ENCODE data around the gene DAZL.

The DAZL gene

DNA sequence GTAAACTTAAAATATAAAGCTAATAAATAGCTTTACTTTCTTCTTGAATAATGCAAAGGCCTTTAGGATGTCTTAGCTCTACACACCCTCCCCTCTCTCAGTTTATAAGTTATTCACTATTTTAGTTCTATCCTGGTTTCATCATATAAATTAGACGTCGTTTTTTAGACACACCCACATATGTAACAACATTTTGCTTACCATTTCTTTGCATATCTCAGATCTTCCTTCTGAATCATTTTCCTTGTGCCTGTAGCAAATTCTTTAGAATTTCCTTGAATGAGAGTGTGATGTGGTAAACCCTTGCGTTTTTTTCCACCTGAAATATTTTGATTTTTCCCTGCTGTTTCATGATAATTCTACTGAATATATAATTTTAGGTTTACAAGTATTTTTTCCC, 2.5 kb upstream of the DAZL start:
- H3K4me3 Mint-ChIP-seq: no peak overlapping the region
- peaks cover 4% of the 10 kb centered on the region for H3K4me1 Mint-ChIP-seq
- ATAC-seq (ENCODE audit: low read depth): no peak
- no peak for DNase-seq (ENCODE audit: low spot score in 2 of 2)
- H3K36me3 Mint-ChIP-seq: no peaks in the 10 kb centered on the region
- no peaks in the 10 kb centered on the region for H3K9me3 Mint-ChIP-seq
- H3K27ac Mint-ChIP-seq: no peak overlapping the region
- H3K27me3 Mint-ChIP-seq: peaks cover 2% of the 10 kb centered on the region

DNA sequence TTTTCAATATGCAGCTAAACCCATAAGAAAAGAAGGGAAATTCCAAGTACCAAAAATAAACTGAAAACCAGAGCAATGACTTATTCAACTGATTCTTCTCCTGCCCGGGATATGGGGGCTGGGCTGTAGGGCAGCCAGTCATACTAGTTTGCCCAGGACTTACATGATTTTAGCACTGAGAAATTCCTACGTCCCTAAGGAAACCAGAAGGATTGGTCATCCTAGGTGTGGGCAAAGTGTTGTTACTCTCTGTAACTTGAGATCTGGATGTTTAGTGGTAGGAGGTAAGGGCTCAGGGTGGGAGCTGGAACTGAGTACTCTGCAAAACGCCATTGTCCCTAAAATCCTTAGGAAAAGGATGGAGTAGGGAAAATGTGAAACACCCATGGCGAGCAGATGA, 1.2 kb upstream of the DAZL start:
- Mint-ChIP-seq H3K27ac (no peak overlapping the region), H3K36me3 (no peaks in the 10 kb centered on the region)
- no peak for ATAC-seq (ENCODE audit: low read depth)

DNA sequence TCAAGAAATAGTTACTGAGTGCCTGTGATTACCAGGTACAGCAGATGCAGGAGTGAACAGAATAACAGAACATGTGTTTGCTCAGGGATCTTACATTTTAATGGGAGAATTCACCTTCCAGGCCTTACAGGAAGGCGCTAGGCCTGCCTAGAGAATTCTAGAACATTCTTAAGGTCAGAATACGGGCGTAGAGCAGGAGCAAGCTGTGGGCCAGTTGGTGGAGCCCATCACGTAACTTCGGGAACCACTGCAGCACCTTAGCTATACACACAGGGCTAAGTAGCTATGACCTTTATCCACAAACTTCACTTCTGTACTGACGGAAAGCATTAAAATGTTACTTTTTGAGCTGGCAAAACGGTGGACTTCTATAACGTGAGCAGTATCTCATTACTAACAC, 743 bp upstream of the DAZL start:
- peaks cover 7% of the 10 kb centered on the region for H3K4me1 Mint-ChIP-seq

More for the DNA sequence above, 1.2 kb upstream of the DAZL start:
- Mint-ChIP-seq H3K27me3 (peaks cover 2% of the 10 kb centered on the region), H3K9me3 (no peaks in the 10 kb centered on the region), H3K4me1 (peaks cover 4% of the 10 kb centered on the region), H3K4me3 (no peak overlapping the region)
- DNase-seq (ENCODE audit: low spot score in 2 of 2): no peak

DNA sequence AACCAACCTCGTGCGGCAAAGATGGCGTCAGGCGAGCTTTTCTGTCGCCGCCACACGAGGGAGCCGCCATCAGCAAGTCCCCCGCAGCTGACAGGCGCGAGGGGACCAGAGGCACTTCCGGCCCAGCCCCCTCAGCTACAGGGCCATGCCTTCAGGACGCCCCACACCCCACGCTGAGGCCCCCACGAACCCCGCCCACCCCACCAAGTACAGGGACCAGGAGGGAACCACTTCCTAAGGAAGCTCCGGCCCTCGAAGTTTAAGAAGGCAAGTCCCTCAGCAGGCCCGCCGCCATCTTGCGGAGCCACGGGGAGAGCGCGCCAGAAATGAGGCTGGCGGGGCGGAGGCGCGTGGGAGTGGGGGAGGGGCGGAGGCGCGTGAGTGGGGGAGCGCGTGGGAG, 790 bp downstream of the DAZL start:
- no peaks in the 10 kb centered on the region for H3K9me3 Mint-ChIP-seq
- no peaks in the 10 kb centered on the region for H3K27me3 Mint-ChIP-seq
- H3K36me3 Mint-ChIP-seq: no peaks in the 10 kb centered on the region
- no peak overlapping the region for H3K27ac Mint-ChIP-seq
- ATAC-seq (ENCODE audit: low read depth): no peak
- no peak for DNase-seq (ENCODE audit: low spot score in 2 of 2)
- peaks cover 8% of the 10 kb centered on the region for H3K4me1 Mint-ChIP-seq
- H3K4me3 Mint-ChIP-seq: no peak overlapping the region

More for the DNA sequence above, 743 bp upstream of the DAZL start:
- ATAC-seq (ENCODE audit: low read depth) (no peak), DNase-seq (ENCODE audit: low spot score in 2 of 2) (no peak)
- Mint-ChIP-seq H3K27ac (peak overlapping the region; percentile 38), H3K27me3 (peaks cover 2% of the 10 kb centered on the region), H3K4me3 (no peak overlapping the region), H3K9me3 (no peaks in the 10 kb centered on the region), H3K36me3 (no peaks in the 10 kb centered on the region)

DNA sequence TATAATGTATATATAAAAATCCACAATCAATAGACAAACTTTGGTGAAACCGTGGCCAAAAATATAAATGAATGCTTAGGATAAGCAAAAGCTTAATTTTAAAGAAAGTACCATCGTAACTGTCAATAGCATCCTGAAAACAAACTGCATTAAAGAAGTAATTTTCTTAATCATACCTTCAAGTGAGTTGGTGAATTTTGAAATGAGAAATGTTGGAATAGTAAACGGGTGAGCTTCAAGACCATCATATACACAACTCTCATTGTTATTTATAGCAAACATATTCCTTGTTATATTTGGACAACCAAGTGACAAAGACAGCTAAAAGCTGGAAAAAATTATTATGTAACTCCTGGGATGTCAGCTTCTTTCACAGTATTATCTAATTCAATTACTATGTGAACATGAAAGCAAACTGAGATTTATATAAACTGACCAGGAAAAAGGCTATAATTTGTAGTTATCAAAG, 3.7 kb downstream of the DAZL start:
- H3K4me1 Mint-ChIP-seq: peaks cover 5% of the 10 kb centered on the region
- H3K27ac Mint-ChIP-seq: no peak overlapping the region
- DNase-seq (ENCODE audit: low spot score in 2 of 2): no peak
- no peaks in the 10 kb centered on the region for H3K9me3 Mint-ChIP-seq
- ATAC-seq (ENCODE audit: low read depth): no peak
- H3K36me3 Mint-ChIP-seq: no peaks in the 10 kb centered on the region
- H3K4me3 Mint-ChIP-seq: no peak overlapping the region
- no peaks in the 10 kb centered on the region for H3K27me3 Mint-ChIP-seq

DNA sequence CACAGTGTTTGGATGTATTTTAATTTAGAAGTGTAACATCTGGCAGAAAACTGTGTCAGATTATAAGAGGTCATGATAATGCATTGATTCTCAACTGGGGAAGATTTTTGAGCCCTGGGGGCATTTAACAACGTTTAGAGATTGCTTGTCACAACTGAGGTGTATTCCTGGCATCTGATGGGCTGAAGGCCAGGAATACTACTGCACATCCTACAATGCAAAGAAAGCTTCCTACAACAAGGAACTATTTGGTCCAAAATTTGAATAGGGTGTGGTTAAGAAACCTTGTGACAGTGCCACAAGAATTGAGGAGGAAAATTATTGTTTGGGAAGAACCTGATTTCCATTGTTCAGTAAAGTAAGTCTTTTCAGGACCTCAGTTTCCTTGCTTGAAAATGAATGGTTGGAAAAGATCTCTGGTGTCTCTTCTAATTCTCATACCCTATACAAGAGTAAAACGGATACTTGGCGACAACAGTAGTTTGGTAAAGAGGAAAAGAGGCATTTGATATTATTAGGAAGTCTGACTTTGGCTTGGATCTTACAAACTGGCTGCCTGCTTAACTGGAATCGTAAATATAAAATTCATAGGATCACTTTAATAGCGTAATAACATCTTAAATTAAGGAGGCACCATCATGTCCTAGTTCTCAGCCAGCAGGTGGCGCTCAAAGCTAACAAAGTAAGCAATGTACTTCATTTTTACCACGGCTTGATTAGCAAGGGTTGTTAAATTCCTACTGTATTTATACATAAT, 4.3 kb downstream of the DAZL start:
- no peak overlapping the region for H3K4me3 Mint-ChIP-seq
- no peaks in the 10 kb centered on the region for H3K27me3 Mint-ChIP-seq
- DNase-seq (ENCODE audit: low spot score in 2 of 2) (peak; percentile 72 to 77), ATAC-seq (ENCODE audit: low read depth) (peak; percentile 56)
- no peaks in the 10 kb centered on the region for H3K36me3 Mint-ChIP-seq
- H3K9me3 Mint-ChIP-seq: no peaks in the 10 kb centered on the region
- no peak overlapping the region for H3K27ac Mint-ChIP-seq
- H3K4me1 Mint-ChIP-seq: peaks cover 6% of the 10 kb centered on the region

DNA sequence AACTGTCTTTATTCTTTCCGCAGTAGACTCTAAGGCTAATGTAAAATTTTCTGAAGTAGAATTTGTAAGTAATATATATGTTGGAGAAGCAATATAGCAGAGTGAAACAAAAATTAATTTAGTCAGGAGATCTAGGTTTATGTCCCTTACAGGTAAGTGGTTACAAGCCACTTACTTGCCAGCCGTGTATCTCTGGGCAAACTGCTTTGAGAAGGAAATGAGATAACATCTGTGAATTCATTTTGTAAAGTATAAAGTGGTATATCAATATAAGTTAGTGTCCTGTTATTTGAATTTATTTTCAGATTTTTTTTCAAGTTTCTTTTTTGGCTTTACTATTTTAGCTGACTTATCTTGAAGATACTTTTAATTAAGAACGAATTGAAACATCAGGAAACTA, 5.5 kb downstream of the DAZL start:
- Mint-ChIP-seq H3K4me1 (peaks cover 6% of the 10 kb centered on the region), H3K9me3 (no peaks in the 10 kb centered on the region), H3K36me3 (no peaks in the 10 kb centered on the region), H3K4me3 (no peak overlapping the region), H3K27ac (no peak overlapping the region), H3K27me3 (no peaks in the 10 kb centered on the region)
- DNase-seq (ENCODE audit: low spot score in 2 of 2) (no peak), ATAC-seq (ENCODE audit: low read depth) (no peak)

DNA sequence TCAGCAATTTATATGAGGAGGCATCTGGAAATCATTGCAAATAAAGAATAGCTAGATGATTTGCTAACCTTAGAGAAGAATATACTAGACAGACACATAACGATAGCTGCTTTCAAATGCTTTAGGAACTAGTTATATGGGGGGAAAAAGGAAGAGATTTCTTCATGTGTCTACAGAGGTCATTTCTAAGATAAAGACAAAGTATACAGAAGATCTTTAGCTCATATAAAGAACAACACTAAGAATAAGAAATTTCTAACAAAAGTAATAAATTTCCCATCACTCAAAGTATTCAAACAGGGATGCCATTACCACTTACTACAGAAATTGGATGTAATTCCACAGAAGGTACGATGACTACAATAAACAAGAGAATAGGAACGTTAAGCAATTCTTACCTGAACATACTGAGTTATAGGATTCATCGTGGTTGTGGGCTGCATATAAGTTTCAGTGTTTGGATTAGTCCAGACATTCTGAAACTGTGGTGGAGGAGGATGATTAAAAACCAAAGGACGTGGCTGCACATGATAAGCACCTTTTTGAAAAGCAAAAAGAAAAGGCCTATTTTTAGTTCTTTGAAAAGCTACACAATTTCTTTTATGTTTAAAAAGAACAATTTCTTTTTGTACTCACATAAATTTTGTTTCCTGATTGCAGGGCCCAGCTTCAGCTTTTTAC, 8.7 kb downstream of the DAZL start:
- H3K4me1 Mint-ChIP-seq: peaks cover 6% of the 10 kb centered on the region
- H3K27ac Mint-ChIP-seq: no peak overlapping the region
- H3K4me3 Mint-ChIP-seq: no peak overlapping the region
- DNase-seq (ENCODE audit: low spot score in 2 of 2) (no peak), ATAC-seq (ENCODE audit: low read depth) (no peak)
- H3K27me3 Mint-ChIP-seq: no peaks in the 10 kb centered on the region
- H3K9me3 Mint-ChIP-seq: no peaks in the 10 kb centered on the region
- no peaks in the 10 kb centered on the region for H3K36me3 Mint-ChIP-seq

DNA sequence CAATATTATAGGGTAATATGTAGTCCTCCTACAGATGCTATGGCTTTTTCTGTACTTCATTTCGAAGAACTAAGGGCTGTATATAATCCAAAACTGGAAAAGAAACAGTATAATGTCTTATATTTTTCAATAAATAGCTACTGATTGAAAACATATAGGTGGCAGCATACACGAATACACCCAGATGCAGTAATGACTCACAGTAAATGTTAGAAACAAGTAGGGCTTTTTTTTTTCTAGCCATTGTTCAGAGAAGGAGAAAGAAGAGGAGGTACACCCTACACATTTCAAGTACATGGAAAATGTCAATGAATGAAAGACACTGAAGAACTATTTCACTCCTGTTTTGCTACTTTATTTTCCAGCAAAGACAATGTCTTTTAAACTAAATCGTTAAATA, 9.4 kb downstream of the DAZL start:
- H3K9me3 Mint-ChIP-seq: no peaks in the 10 kb centered on the region
- H3K4me3 Mint-ChIP-seq: no peak overlapping the region
- H3K4me1 Mint-ChIP-seq: peaks cover 2% of the 10 kb centered on the region
- H3K27me3 Mint-ChIP-seq: peaks cover 1% of the 10 kb centered on the region
- ATAC-seq (ENCODE audit: low read depth): no peak
- no peaks in the 10 kb centered on the region for H3K36me3 Mint-ChIP-seq
- DNase-seq (ENCODE audit: low spot score in 2 of 2): no peak
- H3K27ac Mint-ChIP-seq: no peak overlapping the region

DNA sequence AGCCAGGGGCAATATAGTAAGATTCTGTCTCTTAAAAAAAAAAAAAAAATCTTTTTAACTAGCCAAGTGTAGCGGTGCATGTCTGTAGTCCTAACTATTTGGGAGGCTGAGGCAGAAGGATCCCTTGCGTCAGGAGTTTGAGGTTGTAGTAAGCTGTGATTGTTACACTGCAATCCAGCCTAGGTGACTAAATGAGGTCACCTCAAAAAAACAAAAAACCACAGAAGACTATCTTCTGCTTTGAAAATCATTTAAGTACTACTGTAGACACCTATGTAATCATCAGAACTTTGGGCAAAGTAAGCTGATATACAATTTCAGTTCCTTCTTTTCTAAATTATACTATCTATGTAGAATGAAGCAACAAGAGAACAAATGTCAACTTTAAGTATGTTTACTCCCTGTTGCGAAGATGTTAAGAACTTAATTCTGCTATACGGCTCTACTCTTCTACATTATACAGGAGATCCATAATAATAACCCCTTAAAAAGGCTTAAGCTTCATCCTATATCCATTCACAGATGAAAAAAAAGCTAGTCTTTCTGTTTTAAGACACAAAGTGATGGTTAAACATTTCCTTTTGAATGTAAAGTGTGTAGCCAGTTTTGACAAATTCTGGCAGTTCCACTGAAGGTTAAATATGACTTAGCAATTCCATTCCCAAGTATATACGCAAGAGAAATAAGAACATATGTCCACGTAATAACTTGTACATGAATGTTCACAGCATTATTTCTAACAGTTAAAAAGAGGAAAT, 15.2 kb downstream of the DAZL start:
- Mint-ChIP-seq H3K27me3 (peaks cover 1% of the 10 kb centered on the region), H3K27ac (no peak overlapping the region), H3K4me3 (no peak overlapping the region), H3K4me1 (no peaks in the 10 kb centered on the region), H3K9me3 (no peaks in the 10 kb centered on the region), H3K36me3 (no peaks in the 10 kb centered on the region)
- DNase-seq (ENCODE audit: low spot score in 2 of 2) (peak in 1 of 2 donors; percentile 5), ATAC-seq (ENCODE audit: low read depth) (peak; percentile 91)

DNA sequence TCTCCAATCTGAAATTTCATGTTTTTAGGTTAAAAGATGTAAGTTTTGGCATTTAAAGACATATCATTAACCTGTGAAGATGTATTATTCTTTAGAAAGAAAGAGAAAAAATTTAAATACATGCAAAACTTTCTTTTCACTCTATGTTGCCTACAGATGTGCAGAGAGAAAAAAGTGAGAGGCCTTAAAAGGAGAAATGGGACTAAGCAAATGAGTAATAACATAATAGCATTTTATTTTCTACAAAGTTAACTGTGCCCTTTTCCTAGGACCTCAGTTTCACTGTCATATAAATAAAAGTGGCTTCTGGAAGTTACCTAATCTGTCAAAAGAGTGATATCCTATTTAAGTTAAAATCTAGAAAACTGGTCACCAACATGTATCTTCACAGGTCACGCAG, 16.1 kb downstream of the DAZL start:
- no peak for DNase-seq (ENCODE audit: low spot score in 2 of 2)
- peaks cover 1% of the 10 kb centered on the region for H3K27me3 Mint-ChIP-seq
- no peak for ATAC-seq (ENCODE audit: low read depth)
- H3K4me1 Mint-ChIP-seq: no peaks in the 10 kb centered on the region
- H3K36me3 Mint-ChIP-seq: no peaks in the 10 kb centered on the region
- no peaks in the 10 kb centered on the region for H3K9me3 Mint-ChIP-seq
- H3K27ac Mint-ChIP-seq: no peak overlapping the region
- no peak overlapping the region for H3K4me3 Mint-ChIP-seq

DNA sequence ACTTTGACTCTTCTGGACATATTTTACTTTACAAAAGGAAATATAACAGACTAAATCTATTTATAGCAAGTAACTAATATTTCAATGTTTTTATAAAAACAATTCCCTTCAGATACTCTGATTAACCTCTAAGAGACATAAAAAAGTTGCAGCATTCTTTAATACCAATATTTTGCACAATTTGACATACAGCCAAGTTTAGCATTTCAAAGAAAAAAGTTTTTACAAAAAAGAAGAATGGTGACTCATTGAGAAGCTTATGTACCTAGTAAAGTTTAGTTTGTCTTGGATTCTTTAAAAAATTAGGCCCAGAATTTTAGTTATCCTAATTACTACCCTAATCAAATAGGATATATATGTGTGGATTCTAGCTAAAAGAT, 17.6 kb downstream of the DAZL start:
- Mint-ChIP-seq H3K27ac (no peak overlapping the region), H3K4me1 (no peaks in the 10 kb centered on the region), H3K9me3 (no peaks in the 10 kb centered on the region), H3K36me3 (no peaks in the 10 kb centered on the region), H3K4me3 (no peak overlapping the region), H3K27me3 (peaks cover 1% of the 10 kb centered on the region)
- ATAC-seq (ENCODE audit: low read depth) (no peak), DNase-seq (ENCODE audit: low spot score in 2 of 2) (no peak)

DNA sequence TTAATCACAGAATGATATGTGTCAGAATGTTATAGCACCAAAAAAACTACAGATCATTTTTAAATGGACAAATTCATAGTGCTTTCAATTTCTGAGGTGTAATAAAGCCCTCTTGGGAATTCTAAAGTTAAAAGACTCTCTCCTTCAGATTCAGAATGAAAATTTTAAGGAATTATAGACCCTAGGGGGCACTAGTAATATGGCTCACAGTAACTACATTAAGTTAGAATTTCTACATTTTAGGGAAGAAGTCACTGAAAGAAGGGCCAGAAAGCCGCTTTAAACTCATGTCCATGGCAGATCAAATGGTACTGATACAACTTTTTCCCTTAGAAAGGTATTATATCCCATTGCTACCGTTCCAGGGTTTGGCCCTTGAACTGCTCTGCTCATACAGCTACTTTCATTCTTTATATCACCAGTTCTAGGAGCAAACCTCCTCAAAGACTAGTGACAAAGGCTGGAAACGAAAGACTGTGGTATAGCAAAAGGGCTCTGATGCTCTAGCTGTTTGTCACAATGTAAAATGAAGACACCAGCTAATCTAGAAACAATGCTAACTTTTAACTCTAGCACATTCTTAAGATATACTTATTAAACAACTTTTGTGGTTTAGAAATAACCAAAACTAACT, 18.1 kb downstream of the DAZL start:
- no peak for DNase-seq (ENCODE audit: low spot score in 2 of 2)
- ATAC-seq (ENCODE audit: low read depth): no peak
- H3K27ac Mint-ChIP-seq: no peak overlapping the region
- no peaks in the 10 kb centered on the region for H3K9me3 Mint-ChIP-seq
- H3K4me1 Mint-ChIP-seq: no peaks in the 10 kb centered on the region
- H3K4me3 Mint-ChIP-seq: no peak overlapping the region
- H3K36me3 Mint-ChIP-seq: no peaks in the 10 kb centered on the region
- peaks cover 1% of the 10 kb centered on the region for H3K27me3 Mint-ChIP-seq

DNA sequence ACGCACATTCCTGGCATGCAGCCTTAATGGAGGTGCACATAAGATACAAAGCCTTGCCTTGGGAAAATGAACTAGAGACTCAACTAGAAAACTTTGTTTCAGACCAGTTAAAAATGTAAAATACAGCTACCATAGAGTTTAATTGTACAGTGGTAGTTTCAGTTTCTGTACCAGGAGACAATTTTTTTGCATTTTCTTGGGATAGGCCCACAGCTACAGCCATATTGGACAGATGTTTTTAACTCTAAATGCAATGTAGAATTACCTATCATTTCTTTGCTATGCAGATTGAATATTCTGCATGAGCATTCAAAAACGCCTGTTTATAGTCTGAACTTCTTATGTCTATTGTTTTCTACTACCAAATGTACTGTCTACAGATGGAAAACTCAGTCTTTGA, 20.3 kb downstream of the DAZL start:
- no peak for ATAC-seq (ENCODE audit: low read depth)
- Mint-ChIP-seq H3K4me1 (no peaks in the 10 kb centered on the region), H3K9me3 (peaks cover 2% of the 10 kb centered on the region), H3K27ac (no peak overlapping the region), H3K36me3 (no peaks in the 10 kb centered on the region), H3K4me3 (no peak overlapping the region), H3K27me3 (no peaks in the 10 kb centered on the region)
- no peak for DNase-seq (ENCODE audit: low spot score in 2 of 2)

All from memory B cell (primary cell).